Keratinocyte (primary cell): ENCODE results near the gene PDS5A. TPM values are rescaled to one million over a fixed set of nuclear protein-coding genes. Genes with fewer than 3 reads are reported as not detected.

Experiments used
- DNase-seq: peaks from one replicate; pipeline ENCODE4 v3.0.0-alpha.2; 2011; ENCODE audit warnings: low read depth, missing footprints, low spot score
- FAIRE-seq: peaks from 2 replicates; lab custom pipeline; 2011; peaks lifted over from hg19 to GRCh38; lab: Jason Lieb, UNC
- H2AFZ ChIP-seq: 2 replicates; pipeline ENCODE4 v1.6.0; 2012; ENCODE audit warnings: low read length, control low read depth, inconsistent platforms; ENCODE audit not compliant: control insufficient read depth
- H3K27ac ChIP-seq: 2 replicates; pipeline ENCODE4 v1.5.1; 2011; ENCODE audit warnings: low read length; ENCODE audit not compliant: control insufficient read depth, insufficient read depth
- H3K27me3 ChIP-seq: 3 replicates; pipeline ENCODE4 v1.6.0; 2011; ENCODE audit warnings: low read length; ENCODE audit not compliant: control insufficient read depth, insufficient read depth; ENCODE audit errors: extremely low read depth
- H3K36me3 ChIP-seq, 2 experiments: 2 replicates in 1 of 2; 3 replicates in 1 of 2; pipeline ENCODE4 v1.5.1; 2011; ENCODE audit warnings: low read length in 2 of 2, mild to moderate bottlenecking in 1 of 2; ENCODE audit not compliant: control insufficient read depth in 2 of 2, insufficient read depth in 2 of 2; ENCODE audit errors: extremely low read depth in 1 of 2
- H3K4me1 ChIP-seq: 3 replicates; pipeline ENCODE4 v1.5.1; 2011; ENCODE audit warnings: low read length; ENCODE audit not compliant: control insufficient read depth, insufficient read depth; ENCODE audit errors: extremely low read depth
- H3K4me2 ChIP-seq: 3 replicates; pipeline ENCODE4 v1.6.0; 2011; ENCODE audit warnings: low read depth, low read length; ENCODE audit not compliant: control insufficient read depth, insufficient read depth; ENCODE audit errors: extremely low read depth
- H3K4me3 ChIP-seq, 3 experiments: fragments of 200-600 bp in 1 of 3; sonication (generic) in 1 of 3; 2 replicates in 2 of 3; 3 replicates in 1 of 3; pipeline ENCODE4 v1.5.1; 2011 to 2016; ENCODE audit warnings: low read length in 3 of 3, mild to moderate bottlenecking in 3 of 3, control low read depth in 2 of 3, inconsistent platforms in 1 of 3, low read depth in 1 of 3, mixed read lengths in 1 of 3, mixed run types in 1 of 3, moderate library complexity in 1 of 3; ENCODE audit not compliant: control insufficient read depth in 2 of 3, insufficient read depth in 2 of 3; ENCODE audit errors: extremely low read depth in 1 of 3
- H3K79me2 ChIP-seq: 2 replicates; pipeline ENCODE4 v1.6.0; 2012; ENCODE audit warnings: low read length; ENCODE audit not compliant: control insufficient read depth, insufficient read depth
- H3K9ac ChIP-seq: 3 replicates; pipeline ENCODE4 v1.6.0; 2011; ENCODE audit warnings: low read length; ENCODE audit not compliant: control insufficient read depth, insufficient read depth; ENCODE audit errors: extremely low read depth
- H3K9me1 ChIP-seq: 3 replicates; pipeline ENCODE4 v1.6.0; 2011; ENCODE audit warnings: low read length; ENCODE audit not compliant: control insufficient read depth, insufficient read depth; ENCODE audit errors: extremely low read depth
- H3K9me3 ChIP-seq: 2 replicates; pipeline ENCODE4 v1.5.1; 2012; ENCODE audit warnings: low read depth, low read length; ENCODE audit not compliant: control insufficient read depth
- H4K20me1 ChIP-seq: 3 replicates; pipeline ENCODE4 v1.6.0; 2011; ENCODE audit warnings: low read length; ENCODE audit not compliant: control insufficient read depth, insufficient read depth; ENCODE audit errors: extremely low read depth
- CTCF ChIP-seq, 3 experiments: IDR thresholded peaks in 1 of 3; conservative IDR thresholded peaks in 1 of 3; optimal IDR thresholded peaks in 1 of 3; 2 replicates in 2 of 3; 3 replicates in 1 of 3; pipeline versions ENCODE3 to v1.5.1; 2011; ENCODE audit warnings: low read length in 3 of 3, mild to moderate bottlenecking in 3 of 3, moderate library complexity in 2 of 3, control low read depth in 1 of 3, inconsistent platforms in 1 of 3; ENCODE audit not compliant: insufficient read depth in 2 of 3; ENCODE audit errors: extremely low read depth in 1 of 3
- EZH2 ChIP-seq: IDR thresholded peaks from one replicate; pipeline ENCODE4 v1.6.1; 2012; ENCODE audit warnings: inconsistent platforms, mild to moderate bottlenecking, low read length, moderate library complexity
- dilution Hi-C: fragments of 300-500 bp; cut with MboI; formaldehyde crosslinking; loops from one replicate; pipeline ENCODE4 v1.7.0; 2020; ENCODE audit warnings: low sequenced_read_pairs; ENCODE audit not compliant: extremely low pct_ligation_motif_present
- polyA plus RNA-seq, 5 experiments: library from polyadenylated mRNA; depleted of rRNA in 3 of 5; stranded (reverse) in 3 of 5; stranded (forward) in 1 of 5; unstranded in 1 of 5; fragments of >200 nt; gene quantifications; 1 replicate in 1 of 5; 2 replicates in 3 of 5; 3 replicates in 1 of 5; pipeline versions ENCODE4 v1.2.1 to v1.2.3, GENCODE V29; 2011 to 2012; ENCODE audit warnings: missing spikeins in 2 of 5, low read depth in 1 of 5, low replicate concordance in 1 of 5

The PDS5A gene
- polyA plus RNA-seq, 1 donor (not counting 4 experiments of a cell fraction or from before 2014, with no cell fraction given), result 56.0 TPM

- no peak for DNase-seq
- Histone ChIP-seq H3K79me2 (peaks cover 81% of the 10 kb centered on the region), H4K20me1 (no peaks in the 10 kb centered on the region), H3K27ac (no peak overlapping the region), H3K4me3 (no peak overlapping the region), H3K27me3 (no peaks in the 10 kb centered on the region), H3K9ac (no peak overlapping the region), H2AFZ (no peak overlapping the region), H3K4me2 (no peak overlapping the region), H3K9me1 (no peaks in the 10 kb centered on the region), H3K9me3 (no peaks in the 10 kb centered on the region), H3K36me3 (peaks cover 0 to 1% of the 10 kb centered on the region in 2 experiments), H3K4me1 (peaks cover 25% of the 10 kb centered on the region)
- TF ChIP-seq EZH2 (no peak), CTCF (optimal IDR thresholded peaks at IDR 0.05 in 1 of 3, IDR thresholded peaks at IDR 0.05 in 1 of 3, conservative IDR thresholded peaks at IDR 0.05 in 1 of 3; ENCODE audit: extremely low read depth in 1 of 3, insufficient read depth in 2 of 3, low read length in 3 of 3) (no peak)
- no peak for FAIRE-seq
- dilution Hi-C loops, result no loop called here
Observed at GRCh38 chr4:39931441-39931901, 46.2 kb downstream of the PDS5A start.

GRCh38 chr4:39928538-39928937 lies 49.2 kb downstream of the PDS5A start:
- Histone ChIP-seq H3K4me2 (no peak overlapping the region), H3K9ac (no peak overlapping the region), H3K4me1 (peaks cover 2% of the 10 kb centered on the region), H3K4me3 (no peak overlapping the region), H3K27ac (no peak overlapping the region), H3K9me1 (no peaks in the 10 kb centered on the region), H2AFZ (no peak overlapping the region), H3K36me3 (peaks cover 1 to 4% of the 10 kb centered on the region in 2 experiments), H3K9me3 (no peaks in the 10 kb centered on the region), H4K20me1 (no peaks in the 10 kb centered on the region), H3K79me2 (peaks cover 62% of the 10 kb centered on the region), H3K27me3 (no peaks in the 10 kb centered on the region)
- DNase-seq (no peak), FAIRE-seq (no peak)
- TF ChIP-seq CTCF (optimal IDR thresholded peaks at IDR 0.05 in 1 of 3, IDR thresholded peaks at IDR 0.05 in 1 of 3, conservative IDR thresholded peaks at IDR 0.05 in 1 of 3; ENCODE audit: extremely low read depth in 1 of 3, insufficient read depth in 2 of 3, low read length in 3 of 3) (no peak), EZH2 (no peak)
- dilution Hi-C loops, result no loop called here
